Inferior parietal cortex (tissue), 1 donor: ENCODE measurements around the gene FLNA.
"Not testable (repeated sequence)": the region's sequence is repeated elsewhere in the genome, so short reads cannot be mapped to it uniquely, and the experiment has no call there.

Experiments used
- DNase-seq: peaks from one replicate; pipeline ENCODE4 v3.0.0-alpha.2; 2016; ENCODE audit errors: extremely low spot score

FLNA gene

GRCh38 chrX:154358829-154359228 lies 15.6 kb downstream of the FLNA start:
- no peak for DNase-seq

GRCh38 chrX:154358011-154358410 lies 16.4 kb downstream of the FLNA start:
- no peak for DNase-seq

- DNase-seq: no peak
Observed at GRCh38 chrX:154357205-154357604, 17.2 kb downstream of the FLNA start.

GRCh38 chrX:154356596-154356995 lies 17.8 kb downstream of the FLNA start:
- no peak for DNase-seq

GRCh38 chrX:154355776-154356140 lies 18.7 kb downstream of the FLNA start:
- DNase-seq: no peak

- no peak for DNase-seq
Observed at GRCh38 chrX:154355094-154355775, 19.2 kb downstream of the FLNA start.

- DNase-seq: no peak
Observed at GRCh38 chrX:154354516-154354915, 19.9 kb downstream of the FLNA start.

GRCh38 chrX:154354013-154354412 lies 20.4 kb downstream of the FLNA start:
- DNase-seq: no peak

GRCh38 chrX:154353172-154353843 lies 21.1 kb downstream of the FLNA start:
- DNase-seq: no peak

- DNase-seq: no peak
Observed at GRCh38 chrX:154352466-154352865, 22.0 kb downstream of the FLNA start.

GRCh38 chrX:154352012-154352401 lies 22.4 kb downstream of the FLNA start:
- DNase-seq: no peak

GRCh38 chrX:154351183-154352011 lies 23.0 kb downstream of the FLNA start:
- no peak for DNase-seq

GRCh38 chrX:154350429-154351182 lies 23.8 kb downstream of the FLNA start:
- DNase-seq: no peak

- no peak for DNase-seq
Observed at GRCh38 chrX:154349979-154350378, 24.5 kb downstream of the FLNA start.

- DNase-seq: no peak
Observed at GRCh38 chrX:154349359-154349935, 25.0 kb downstream of the FLNA start.

- DNase-seq: no peak
Observed at GRCh38 chrX:154348646-154349358, 25.6 kb downstream of the FLNA start.

- DNase-seq: no peak
Observed at GRCh38 chrX:154348114-154348531, 26.3 kb downstream of the FLNA start.

GRCh38 chrX:154343620-154344019 lies 30.8 kb downstream of the FLNA start:
- not testable (repeated sequence) for DNase-seq

- DNase-seq: not testable (repeated sequence)
Observed at GRCh38 chrX:154343063-154343462, 31.4 kb downstream of the FLNA start.

GRCh38 chrX:154341399-154342298 lies 32.8 kb downstream of the FLNA start:
- DNase-seq: not testable (repeated sequence)
